AG09319 (cell line): ENCODE results near the gene STIM2.
"Not testable (repeated sequence)": the region's sequence is repeated elsewhere in the genome, so short reads cannot be mapped to it uniquely, and the experiment has no call there.

Experiments used
- DNase-seq: peaks from one replicate; pipeline ENCODE4 v3.0.0-alpha.2; 2010; ENCODE audit warnings: low read depth; ENCODE audit errors: extremely low read depth
- CTCF ChIP-seq: IDR thresholded peaks from 2 replicates; pipeline ENCODE4 v1.5.1; 2011; ENCODE audit warnings: low read depth, mild to moderate bottlenecking, inconsistent platforms, low read length, moderate library complexity

Gene STIM2

GRCh38 chr4:27023366-27023765, 162.7 kb downstream of the STIM2 start:
- DNase-seq, result no peak
- no peak for TF ChIP-seq CTCF

- TF ChIP-seq CTCF, result no peak
- DNase-seq, result no peak
These were observed 164.2 kb downstream of the STIM2 start for GRCh38 chr4:27024805-27025204.

- DNase-seq, result no peak
- TF ChIP-seq CTCF, result no peak
These were observed 166.8 kb downstream of the STIM2 start for GRCh38 chr4:27027428-27027827.

GRCh38 chr4:27035127-27035526, 174.5 kb downstream of the STIM2 start:
- DNase-seq, result not testable (repeated sequence)

- DNase-seq, result no peak
- no peak for TF ChIP-seq CTCF
These were observed 179.7 kb downstream of the STIM2 start for GRCh38 chr4:27040356-27040755.

- no peak for TF ChIP-seq CTCF
- DNase-seq, result no peak
These were observed 181.8 kb downstream of the STIM2 start for GRCh38 chr4:27042411-27042810.

GRCh38 chr4:27043200-27043599, 182.6 kb downstream of the STIM2 start:
- TF ChIP-seq CTCF, result no peak
- no peak for DNase-seq

- no peak for DNase-seq
- TF ChIP-seq CTCF, result no peak
These were observed 186.2 kb downstream of the STIM2 start for GRCh38 chr4:27046851-27047250.
